ENCODE results near the gene PAPOLA. TPM values are rescaled to one million over a fixed set of nuclear protein-coding genes. Genes with fewer than 3 reads are reported as not detected.
"Not testable (repeated sequence)": the region's sequence is repeated elsewhere in the genome, so short reads cannot be mapped to it uniquely, and the experiment has no call there.

Gene PAPOLA
- total RNA-seq, 1 donor from 2014 or later, result 204 TPM

GRCh38 chr14:96484399-96484798, 17.8 kb upstream of the PAPOLA start:
- H3K27ac Mint-ChIP-seq, result no peak overlapping the region
- no peaks in the 10 kb centered on the region for H3K36me3 Mint-ChIP-seq (ENCODE audit: low read depth)
- H3K9me3 Mint-ChIP-seq, result no peaks in the 10 kb centered on the region
- H3K27me3 Mint-ChIP-seq, result peaks cover 15% of the 10 kb centered on the region
- H3K4me3 Mint-ChIP-seq, result no peak overlapping the region
- no peak for DNase-seq
- H3K4me1 Mint-ChIP-seq, result no peaks in the 10 kb centered on the region
- intact Hi-C loops (cut with micrococcal nuclease), result no loop called here

DNA sequence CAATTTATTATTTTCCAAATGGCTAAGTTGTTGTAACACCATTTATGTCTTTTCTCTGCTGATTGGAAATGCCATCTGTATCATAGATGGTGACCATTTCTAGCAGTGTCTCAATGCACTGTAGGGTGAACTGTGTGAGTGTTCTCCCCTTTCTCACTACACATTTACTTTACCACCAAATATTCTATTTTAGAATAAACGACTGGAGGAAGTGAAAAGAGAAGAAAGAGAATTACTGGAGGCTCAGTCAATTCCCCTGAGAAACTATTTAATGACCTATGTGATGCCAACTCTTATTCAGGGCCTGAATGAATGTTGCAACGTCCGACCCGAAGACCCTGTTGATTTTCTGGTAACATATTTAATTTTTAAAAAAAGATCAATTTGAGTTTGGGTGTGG, 15.5 kb upstream of the PAPOLA start:
- Mint-ChIP-seq H3K27ac (no peak overlapping the region), H3K4me1 (no peaks in the 10 kb centered on the region), H3K36me3 (ENCODE audit: low read depth) (no peaks in the 10 kb centered on the region), H3K9me3 (no peaks in the 10 kb centered on the region), H3K4me3 (no peak overlapping the region), H3K27me3 (peaks cover 21% of the 10 kb centered on the region)
- intact Hi-C loops (cut with micrococcal nuclease), result no loop called here
- no peak for DNase-seq

DNA sequence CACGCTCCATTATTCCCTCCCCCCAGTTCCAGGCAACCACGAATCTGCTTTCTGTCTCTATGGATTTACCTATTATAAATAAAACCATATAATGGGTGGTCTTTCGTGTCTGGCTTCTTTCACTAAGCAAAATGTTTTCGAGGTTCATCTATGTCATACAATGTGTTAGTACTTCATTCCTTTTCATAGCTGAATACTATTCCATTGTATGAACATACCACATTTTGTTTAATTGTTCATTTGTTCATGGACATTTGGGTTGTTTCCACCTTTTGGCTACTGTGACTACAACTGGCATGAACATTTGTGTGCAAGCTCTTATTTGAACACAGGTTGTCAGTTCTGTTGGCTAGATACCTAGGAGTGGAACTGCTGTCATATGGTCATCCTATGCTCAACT, 12.9 kb upstream of the PAPOLA start:
- H3K9me3 Mint-ChIP-seq, result no peaks in the 10 kb centered on the region
- no peak for DNase-seq
- H3K27me3 Mint-ChIP-seq, result peaks cover 29% of the 10 kb centered on the region
- H3K4me3 Mint-ChIP-seq, result no peak overlapping the region
- no peaks in the 10 kb centered on the region for H3K36me3 Mint-ChIP-seq (ENCODE audit: low read depth)
- no peak overlapping the region for H3K27ac Mint-ChIP-seq
- intact Hi-C loops (cut with micrococcal nuclease), result no loop called here
- H3K4me1 Mint-ChIP-seq, result peaks cover 4% of the 10 kb centered on the region

DNA sequence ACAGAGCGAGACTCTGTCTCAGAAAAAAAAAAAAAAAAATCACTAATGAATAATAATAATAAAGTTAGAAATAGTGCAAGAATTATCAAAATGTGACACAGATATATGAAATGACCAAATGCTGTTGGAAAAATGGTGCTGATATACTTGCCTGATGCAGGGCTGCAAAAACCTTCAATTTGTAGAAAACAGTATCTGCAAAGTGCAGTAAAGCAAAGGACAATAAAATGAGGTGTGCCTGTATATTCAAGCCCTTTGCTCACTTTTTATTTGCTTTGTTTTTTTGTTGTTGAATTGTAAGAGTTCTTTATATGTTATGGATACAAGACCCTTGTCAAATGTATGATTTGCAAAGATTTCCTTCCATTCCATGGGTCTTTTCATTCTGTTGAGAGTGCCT, 9.0 kb upstream of the PAPOLA start:
- Mint-ChIP-seq H3K4me1 (peaks cover 12% of the 10 kb centered on the region), H3K4me3 (no peak overlapping the region), H3K27ac (no peak overlapping the region), H3K36me3 (ENCODE audit: low read depth) (peaks cover 2% of the 10 kb centered on the region), H3K9me3 (no peaks in the 10 kb centered on the region), H3K27me3 (peaks cover 45% of the 10 kb centered on the region)
- intact Hi-C loops (cut with micrococcal nuclease), result no loop called here
- DNase-seq, result no peak

- intact Hi-C loops (cut with micrococcal nuclease), result no loop called here
- no peaks in the 10 kb centered on the region for H3K9me3 Mint-ChIP-seq
Measured at GRCh38 chr14:96494331-96494730, 7.9 kb upstream of the PAPOLA start.

DNA sequence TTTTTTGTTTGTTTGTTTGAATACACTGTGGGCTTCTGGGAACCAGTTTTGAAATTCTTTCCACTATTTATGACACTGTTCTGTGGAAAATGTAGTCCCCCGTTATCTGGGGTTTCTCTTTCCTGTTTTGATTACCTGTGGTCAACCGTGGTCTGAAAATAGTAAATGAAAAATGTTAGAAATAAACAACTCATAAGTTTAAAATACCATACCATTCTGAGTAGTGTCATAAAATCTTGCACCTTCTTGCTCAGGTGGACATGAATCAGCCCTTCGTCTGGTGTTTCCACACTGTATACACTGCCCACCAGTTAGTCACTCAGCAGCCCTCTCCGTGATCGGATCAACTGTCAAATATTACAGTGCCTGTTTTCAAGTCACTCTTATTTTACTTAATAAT, 5.1 kb upstream of the PAPOLA start:
- peaks cover 43% of the 10 kb centered on the region for H3K27me3 Mint-ChIP-seq
- intact Hi-C loops (cut with micrococcal nuclease), result no loop called here
- no peak for DNase-seq
- peaks cover 20% of the 10 kb centered on the region for H3K4me1 Mint-ChIP-seq
- H3K9me3 Mint-ChIP-seq, result no peaks in the 10 kb centered on the region
- H3K27ac Mint-ChIP-seq, result no peak overlapping the region
- no peak overlapping the region for H3K4me3 Mint-ChIP-seq
- peaks cover 2% of the 10 kb centered on the region for H3K36me3 Mint-ChIP-seq (ENCODE audit: low read depth)

More at GRCh38 chr14:96494331-96494730, 7.9 kb upstream of the PAPOLA start:
- Mint-ChIP-seq H3K27me3 (peaks cover 48% of the 10 kb centered on the region), H3K27ac (no peak overlapping the region), H3K36me3 (ENCODE audit: low read depth) (peaks cover 2% of the 10 kb centered on the region), H3K4me1 (peaks cover 12% of the 10 kb centered on the region), H3K4me3 (no peak overlapping the region)
- no peak for DNase-seq

DNA sequence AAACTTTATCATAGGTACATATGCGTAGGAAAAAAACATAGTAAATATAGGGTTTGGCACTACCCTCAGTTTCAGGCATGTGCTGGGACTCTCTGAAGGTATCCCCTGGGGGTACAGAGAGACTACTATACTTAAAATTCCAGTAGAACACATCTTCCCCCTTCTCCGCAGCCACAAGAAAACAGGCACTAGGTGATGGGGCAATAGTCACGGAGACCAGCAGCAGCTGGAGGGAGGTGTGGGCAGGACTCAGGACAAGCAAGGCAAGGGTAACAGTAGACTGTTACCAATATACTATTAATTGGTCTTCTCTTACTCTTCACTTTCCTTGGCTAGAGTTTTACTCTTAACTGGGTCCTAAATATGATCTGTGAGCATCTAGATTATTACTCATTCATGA, 4.6 kb upstream of the PAPOLA start:
- Mint-ChIP-seq H3K27me3 (peaks cover 41% of the 10 kb centered on the region), H3K4me1 (peaks cover 21% of the 10 kb centered on the region), H3K9me3 (no peaks in the 10 kb centered on the region), H3K27ac (no peak overlapping the region), H3K36me3 (ENCODE audit: low read depth) (peaks cover 4% of the 10 kb centered on the region), H3K4me3 (no peak overlapping the region)
- intact Hi-C loops (cut with micrococcal nuclease), result no loop called here
- DNase-seq, result no peak

- Mint-ChIP-seq H3K36me3 (ENCODE audit: low read depth) (peaks cover 26% of the 10 kb centered on the region), H3K4me3 (peak overlapping the region; percentile 91), H3K27me3 (peaks cover 20% of the 10 kb centered on the region), H3K9me3 (no peaks in the 10 kb centered on the region), H3K4me1 (peaks cover 42% of the 10 kb centered on the region), H3K27ac (peak overlapping the region; percentile 99)
- intact Hi-C loops (cut with micrococcal nuclease), result loop anchor here (5.0 to 10.0 kb wide), 2 partner anchors 36 to 966 kb away; partner anchors contain the start of gene GLRX5
- DNase-seq, result no peak
Measured at GRCh38 chr14:96501217-96501739, 904 bp upstream of the PAPOLA start.

DNA sequence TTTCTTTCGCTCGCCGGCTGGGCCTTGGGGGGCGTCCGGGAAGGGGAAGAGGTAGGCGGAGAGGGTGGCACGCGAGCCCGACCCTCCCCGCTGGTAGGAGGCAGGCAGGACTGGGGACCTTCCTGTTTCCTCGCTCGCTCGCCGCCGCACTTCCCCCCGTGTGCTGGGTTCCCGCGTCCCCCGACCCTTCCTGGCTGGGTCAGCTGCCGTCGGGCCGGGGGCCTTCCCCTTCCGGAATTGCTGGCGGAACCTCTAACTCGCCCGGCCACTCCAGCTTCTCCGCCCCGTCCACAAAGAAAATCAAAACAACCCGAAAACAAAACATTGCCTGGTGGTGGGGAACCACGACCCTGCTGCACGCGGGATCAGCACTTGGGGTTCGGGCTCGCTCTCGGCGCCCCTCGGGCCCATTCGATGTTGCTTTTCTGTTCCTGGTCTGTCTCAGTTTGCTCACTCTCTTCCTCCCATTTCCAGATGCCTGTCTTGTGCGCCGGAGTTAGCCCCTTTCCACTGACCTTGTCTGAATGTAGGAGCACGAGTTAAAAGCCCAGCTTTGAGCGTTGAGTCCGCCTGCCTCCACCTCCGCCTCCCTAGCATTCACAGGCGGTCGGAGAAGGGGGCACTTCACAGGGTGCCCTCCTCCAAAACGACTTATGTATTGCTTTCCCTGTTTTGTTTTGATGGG, 581 bp downstream of the PAPOLA start:
- Mint-ChIP-seq H3K4me3 (peak overlapping the region; percentile 91), H3K27me3 (peaks cover 14% of the 10 kb centered on the region), H3K9me3 (no peaks in the 10 kb centered on the region), H3K4me1 (peaks cover 38% of the 10 kb centered on the region), H3K36me3 (ENCODE audit: low read depth) (peaks cover 26% of the 10 kb centered on the region), H3K27ac (peak overlapping the region; percentile 99)
- intact Hi-C loops (cut with micrococcal nuclease), result loop anchor here (1.0 to 10.0 kb wide), 5 partner anchors 35 to 968 kb away; partner anchors contain the start of genes ATG2B, GLRX5, GSKIP and VRK1
- peak; percentile 87 for DNase-seq

DNA sequence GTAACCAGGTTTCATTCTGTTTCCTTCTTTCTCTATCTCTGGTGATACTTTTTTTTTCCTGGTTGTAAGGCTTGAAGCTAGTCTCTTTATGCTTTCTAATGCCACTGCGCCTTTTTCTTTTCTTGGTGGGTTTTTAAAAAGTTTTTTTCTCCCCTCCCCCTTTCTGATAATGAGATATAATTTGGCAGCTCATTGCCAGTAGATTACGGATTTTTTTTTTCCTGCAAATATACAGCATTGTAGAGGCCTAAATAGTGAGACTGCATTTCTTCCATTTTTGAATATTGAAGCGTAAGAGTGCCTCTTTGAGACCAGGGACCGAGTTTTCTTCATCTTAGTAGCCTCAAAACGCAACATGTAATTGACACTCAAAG, 1.1 kb downstream of the PAPOLA start:
- peak overlapping the region; percentile 91 for H3K4me3 Mint-ChIP-seq
- no peaks in the 10 kb centered on the region for H3K9me3 Mint-ChIP-seq
- intact Hi-C loops (cut with micrococcal nuclease), result loop anchor here (2.0 to 10.0 kb wide), 3 partner anchors 34 to 968 kb away; partner anchors contain the start of genes GLRX5 and VRK1
- peaks cover 26% of the 10 kb centered on the region for H3K36me3 Mint-ChIP-seq (ENCODE audit: low read depth)
- no peak for DNase-seq
- H3K27ac Mint-ChIP-seq, result peak overlapping the region; percentile 99
- H3K4me1 Mint-ChIP-seq, result peaks cover 44% of the 10 kb centered on the region
- peaks cover 9% of the 10 kb centered on the region for H3K27me3 Mint-ChIP-seq

DNA sequence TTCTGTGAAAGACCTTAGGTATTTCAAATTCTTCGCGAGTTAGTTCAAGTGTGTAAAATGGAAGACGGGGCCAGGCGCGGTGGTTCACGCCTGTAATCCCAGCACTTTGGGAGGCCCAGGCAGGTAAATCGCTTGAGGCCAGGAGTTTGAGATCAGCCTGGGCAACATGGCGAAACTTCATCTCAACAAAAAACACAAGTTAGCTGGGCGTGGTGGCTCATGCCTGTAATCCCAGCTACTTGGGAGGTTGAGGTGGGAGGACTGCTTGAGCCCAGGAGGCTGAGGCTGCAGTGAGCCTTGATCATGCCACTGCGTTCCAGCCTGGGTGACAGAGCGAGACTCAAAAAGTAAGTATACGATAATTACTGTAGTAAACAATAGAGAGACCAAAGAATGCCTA, 2.2 kb downstream of the PAPOLA start:
- intact Hi-C loops (cut with micrococcal nuclease), result loop anchor here (5.0 to 10.0 kb wide), 2 partner anchors 33 to 970 kb away; partner anchors contain the start of gene GLRX5
- peak; percentile 52 for DNase-seq
- Mint-ChIP-seq H3K4me1 (peaks cover 49% of the 10 kb centered on the region), H3K4me3 (peak overlapping the region; percentile 91), H3K36me3 (ENCODE audit: low read depth) (peaks cover 26% of the 10 kb centered on the region)
- H3K27ac Mint-ChIP-seq, H3K9me3 Mint-ChIP-seq, H3K27me3 Mint-ChIP-seq: not testable (repeated sequence)

- Mint-ChIP-seq H3K4me1 (peaks cover 52% of the 10 kb centered on the region), H3K27ac (no peak overlapping the region), H3K4me3 (no peak overlapping the region), H3K36me3 (ENCODE audit: low read depth) (peaks cover 24% of the 10 kb centered on the region), H3K9me3 (no peaks in the 10 kb centered on the region), H3K27me3 (no peaks in the 10 kb centered on the region)
- DNase-seq, result no peak
- intact Hi-C loops (cut with micrococcal nuclease), result loop anchor here (10.0 kb wide), 1 partner anchor 973 kb away; the partner anchor contains the start of gene GLRX5
Measured at GRCh38 chr14:96507723-96508122, 5.5 kb downstream of the PAPOLA start.

- H3K36me3 Mint-ChIP-seq (ENCODE audit: low read depth), result peaks cover 15% of the 10 kb centered on the region
- H3K4me3 Mint-ChIP-seq, result no peak overlapping the region
- no peaks in the 10 kb centered on the region for H3K27me3 Mint-ChIP-seq
- no peak for DNase-seq
- intact Hi-C loops (cut with micrococcal nuclease), result loop anchor here (10.0 kb wide), 1 partner anchor 974 kb away; the partner anchor contains the start of gene GLRX5
- H3K27ac Mint-ChIP-seq, result no peak overlapping the region
- H3K4me1 Mint-ChIP-seq, result peaks cover 46% of the 10 kb centered on the region
- no peaks in the 10 kb centered on the region for H3K9me3 Mint-ChIP-seq
Measured at GRCh38 chr14:96508900-96509299, 6.7 kb downstream of the PAPOLA start.

DNA sequence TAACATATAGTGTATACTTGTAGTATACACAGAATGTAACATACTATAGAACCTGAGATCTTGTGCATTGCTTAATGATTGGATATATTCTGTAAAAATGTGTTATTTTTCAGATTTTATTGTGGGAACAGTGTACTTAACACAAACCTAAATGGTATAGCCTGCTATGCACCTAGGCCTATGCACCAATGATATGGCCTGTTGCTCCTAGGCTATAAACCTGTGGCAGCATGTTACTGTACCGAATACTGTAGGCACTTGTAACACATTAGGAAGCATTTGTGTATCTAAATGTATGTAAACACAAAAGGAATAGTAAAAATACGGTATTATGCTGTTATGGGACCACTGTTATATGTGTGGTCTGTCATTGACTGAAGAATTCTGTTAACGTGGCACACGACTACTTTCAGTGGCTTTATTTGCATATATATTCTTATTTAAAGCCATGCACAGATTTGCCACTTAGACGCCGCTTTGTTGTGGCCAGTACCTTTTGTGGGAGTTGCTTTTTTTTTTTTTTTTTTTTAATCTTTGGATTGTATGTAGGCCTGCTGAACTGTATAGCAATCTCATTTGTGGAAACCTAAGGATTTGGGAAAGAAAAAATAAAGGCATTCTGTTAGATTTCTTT, 7.4 kb downstream of the PAPOLA start:
- Mint-ChIP-seq H3K4me3 (no peak overlapping the region), H3K27ac (no peak overlapping the region), H3K4me1 (peaks cover 43% of the 10 kb centered on the region), H3K36me3 (ENCODE audit: low read depth) (peaks cover 10% of the 10 kb centered on the region), H3K27me3 (no peaks in the 10 kb centered on the region), H3K9me3 (no peaks in the 10 kb centered on the region)
- intact Hi-C loops (cut with micrococcal nuclease), result loop anchor here (10.0 kb wide), 1 partner anchor 975 kb away; the partner anchor contains the start of gene GLRX5
- no peak for DNase-seq

Measured in activated CD4-positive, alpha-beta T cell treated with anti-CD3 and anti-CD28 coated beads, Interleukin-2, amount 10 ng/mL, durations not matched to agents 24 days and 14 days (primary cell).